Activated CD8-positive, alpha-beta T cell treated with anti-CD3 and anti-CD28 coated beads, Interleukin-2, amount 10 ng/mL, durations not matched to agents 7 days and 5 days (primary cell): ENCODE measurements around the gene TGFB1I1. TPM values are rescaled to one million over a fixed set of nuclear protein-coding genes. Genes with fewer than 3 reads are reported as not detected.

Source experiments
- ATAC-seq: fragments of 150-1000 bp; cut with Tn5 transposase; one replicate; pipeline ENCODE4 v1.10.0; 2021; ENCODE audit warnings: moderate library complexity
- CTCF ChIA-PET: fragments of 350-600 bp; sonication (Branson Sonifier 250); formaldehyde crosslinking; loops from one replicate; lab custom pipeline; 2021; ENCODE audit warnings: antibody characterized with exemption; lab: Charles Lee
- POLR2A ChIA-PET: fragments of 350-600 bp; sonication (Branson Sonifier 250); formaldehyde crosslinking; loops from one replicate; lab custom pipeline; 2021; ENCODE audit warnings: antibody characterized with exemption; lab: Charles Lee
- DNase-seq: peaks from one replicate; pipeline ENCODE4 v3.0.0-alpha.2; 2020
- H3K27ac Mint-ChIP-seq: one replicate; pipeline ENCODE4 v1.8.0; 2021; ENCODE audit warnings: mild to moderate bottlenecking, mixed read lengths
- H3K27me3 Mint-ChIP-seq: one replicate; pipeline ENCODE4 v1.8.0; 2021; ENCODE audit warnings: low read depth, mixed read lengths
- H3K36me3 Mint-ChIP-seq: one replicate; pipeline ENCODE4 v1.8.0; 2021; ENCODE audit warnings: low read depth, mixed read lengths
- H3K4me1 Mint-ChIP-seq: one replicate; pipeline ENCODE4 v1.8.0; 2021; ENCODE audit warnings: low read depth, mixed read lengths
- H3K4me3 Mint-ChIP-seq: one replicate; pipeline ENCODE4 v1.8.0; 2021; ENCODE audit warnings: mild to moderate bottlenecking, mixed read lengths
- H3K9me3 Mint-ChIP-seq: one replicate; pipeline ENCODE4 v1.8.0; 2022; ENCODE audit warnings: mixed read lengths; ENCODE audit not compliant: insufficient read depth
- total RNA-seq, 2 experiments: library from RNA; stranded (reverse); gene quantifications; one replicate each; pipeline ENCODE4 v1.2.3, GENCODE V29; 2021

The TGFB1I1 gene
- total RNA-seq, 2 experiments from 2014 or later: 0.83 to 0.92 TPM

- Mint-ChIP-seq H3K36me3 (no peaks in the 10 kb centered on the region), H3K27me3 (peaks cover 22% of the 10 kb centered on the region), H3K27ac (no peak overlapping the region), H3K4me3 (no peak overlapping the region), H3K9me3 (no peaks in the 10 kb centered on the region), H3K4me1 (peaks cover 4% of the 10 kb centered on the region)
- DNase-seq: no peak
- ATAC-seq: no peak
- ChIA-PET POLR2A (no interaction called here), CTCF (no interaction called here)
Measured at GRCh38 chr16:31525113-31525512, 53.2 kb downstream of the TGFB1I1 start.

Other genes with a start within 250 kb of the TGFB1I1 start
- 10 to 100 TPM; 15.3 to 17.7 TPM for gene ITGAM, start 212.2 kb upstream of the TGFB1I1 start, total RNA-seq
- 10 to 100 TPM; 22.7 to 25.0 TPM for gene ITGAX, start 117.0 kb upstream of the TGFB1I1 start, total RNA-seq
- gene ITGAD, start 78.8 kb upstream of the TGFB1I1 start, total RNA-seq: under 1 TPM; 0.13 to 0.68 TPM
- gene COX6A2, start 43.8 kb upstream of the TGFB1I1 start, total RNA-seq: not detected
- under 1 TPM; 0.21 to 0.32 TPM for gene ZNF843, start 29.4 kb upstream of the TGFB1I1 start, total RNA-seq
- gene ARMC5, start 12.7 kb upstream of the TGFB1I1 start, total RNA-seq: 10 to 100 TPM; 18.9 to 19.1 TPM
- under 1 TPM in 1 of 2 experiments, not detected in 1; 0.13 TPM for gene SLC5A2, start 11.0 kb downstream of the TGFB1I1 start, total RNA-seq
- gene RUSF1, start 36.2 kb downstream of the TGFB1I1 start, total RNA-seq: 10 to 100 TPM; 31.7 to 32.8 TPM
- gene AHSP, start 55.7 kb downstream of the TGFB1I1 start, total RNA-seq: not detected